Stimulated activated CD4-positive, alpha-beta T cell treated with anti-CD3 and anti-CD28 coated beads, Interleukin-1b, Interleukin-23, amount 100 ng/mL, for 24 hours (primary cell): ENCODE results near the gene PSMC2.
"Not testable (repeated sequence)": the region's sequence is repeated elsewhere in the genome, so short reads cannot be mapped to it uniquely, and the experiment has no call there.

Experiments used
- DNase-seq, 4 experiments: peaks; one replicate each; pipeline ENCODE4 v3.0.0-alpha.2; 2020; ENCODE audit warnings: low read depth in 4 of 4, low spot score in 1 of 4

PSMC2 gene

GRCh38 chr7:103373866-103374643, 26.6 kb downstream of the PSMC2 start:
- DNase-seq: no peak

- DNase-seq: no peak
Measured at GRCh38 chr7:103379270-103379975, 32.0 kb downstream of the PSMC2 start.

- no peak for DNase-seq
Measured at GRCh38 chr7:103380395-103381191, 33.1 kb downstream of the PSMC2 start.

GRCh38 chr7:103381280-103382031, 34.0 kb downstream of the PSMC2 start:
- no peak for DNase-seq

GRCh38 chr7:103382032-103382402, 34.6 kb downstream of the PSMC2 start:
- DNase-seq: no peak

GRCh38 chr7:103387242-103387641, 39.8 kb downstream of the PSMC2 start:
- no peak for DNase-seq

- DNase-seq: no peak
Measured at GRCh38 chr7:103388469-103389140, 41.2 kb downstream of the PSMC2 start.

GRCh38 chr7:103389263-103389662, 41.8 kb downstream of the PSMC2 start:
- no peak for DNase-seq

- DNase-seq: no peak
Measured at GRCh38 chr7:103391150-103391549, 43.7 kb downstream of the PSMC2 start.

- DNase-seq: no peak
Measured at GRCh38 chr7:103391976-103392375, 44.5 kb downstream of the PSMC2 start.

- DNase-seq: no peak
Measured at GRCh38 chr7:103394566-103394965, 47.1 kb downstream of the PSMC2 start.

GRCh38 chr7:103395071-103395470, 47.6 kb downstream of the PSMC2 start:
- DNase-seq: no peak

GRCh38 chr7:103396471-103396870, 49.0 kb downstream of the PSMC2 start:
- DNase-seq: no peak

GRCh38 chr7:103398483-103399127, 51.2 kb downstream of the PSMC2 start:
- no peak for DNase-seq

GRCh38 chr7:103399687-103400086, 52.2 kb downstream of the PSMC2 start:
- not testable (repeated sequence) for DNase-seq

GRCh38 chr7:103405789-103406613, 58.6 kb downstream of the PSMC2 start:
- DNase-seq: not testable (repeated sequence)

GRCh38 chr7:103412151-103412550, 64.7 kb downstream of the PSMC2 start:
- DNase-seq: no peak

- no peak for DNase-seq
Measured at GRCh38 chr7:103413407-103413806, 66.0 kb downstream of the PSMC2 start.

GRCh38 chr7:103418241-103418640, 70.8 kb downstream of the PSMC2 start:
- no peak for DNase-seq
